ENCODE data around the gene DNAJB13. TPM values are rescaled to one million over a fixed set of nuclear protein-coding genes. Genes with fewer than 3 reads are reported as not detected.
"Not testable (repeated sequence)": the region's sequence is repeated elsewhere in the genome, so short reads cannot be mapped to it uniquely, and the experiment has no call there.

The DNAJB13 gene
- total RNA-seq, 1 donor from 2014 or later, result not detected

- no peak for DNase-seq
Observed at GRCh38 chr11:73978576-73979086, 27.8 kb downstream of the DNAJB13 start.

- DNase-seq, result no peak
Observed at GRCh38 chr11:73980001-73980961, 29.5 kb downstream of the DNAJB13 start.

GRCh38 chr11:73981051-73981805 lies 30.4 kb downstream of the DNAJB13 start:
- no peak for DNase-seq

- peak; percentile 57 for DNase-seq
Observed at GRCh38 chr11:73982595-73982989, 31.8 kb downstream of the DNAJB13 start, which contains the start of gene UCP2. TSS of gene UCP2 (minus strand) at chr11:73982843. CDS start at chr11:73978378, 4,465 bp downstream.

- DNase-seq, result peak; percentile 72
Observed at GRCh38 chr11:73982990-73983740, 32.3 kb downstream of the DNAJB13 start.

- no peak for DNase-seq
Observed at GRCh38 chr11:73983741-73984538, 33.1 kb downstream of the DNAJB13 start.

- not testable (repeated sequence) for DNase-seq
Observed at GRCh38 chr11:73985661-73986060, 34.8 kb downstream of the DNAJB13 start.

GRCh38 chr11:73988227-73988626 lies 37.4 kb downstream of the DNAJB13 start:
- no peak for DNase-seq

GRCh38 chr11:73989156-73989555 lies 38.3 kb downstream of the DNAJB13 start:
- no peak for DNase-seq

GRCh38 chr11:73990730-73991129 lies 39.9 kb downstream of the DNAJB13 start:
- DNase-seq, result no peak

- DNase-seq, result no peak
Observed at GRCh38 chr11:73991471-73992006, 40.7 kb downstream of the DNAJB13 start.

GRCh38 chr11:73995247-73995646 lies 44.4 kb downstream of the DNAJB13 start:
- DNase-seq, result no peak

- DNase-seq, result no peak
Observed at GRCh38 chr11:73995731-73996130, 44.9 kb downstream of the DNAJB13 start.

GRCh38 chr11:73996161-73996747 lies 45.4 kb downstream of the DNAJB13 start:
- no peak for DNase-seq

GRCh38 chr11:73997120-73997770 lies 46.4 kb downstream of the DNAJB13 start:
- DNase-seq, result no peak

- no peak for DNase-seq
Observed at GRCh38 chr11:73998846-73999575, 48.2 kb downstream of the DNAJB13 start.

GRCh38 chr11:73999581-74000306 lies 48.9 kb downstream of the DNAJB13 start:
- no peak for DNase-seq

- no peak for DNase-seq
Observed at GRCh38 chr11:74000307-74001133, 49.7 kb downstream of the DNAJB13 start.
